ENCODE results near the gene MYH3.
A peak's percentile ranks its signal among the peaks of the same experiment; 100 is the strongest.
"Not testable (repeated sequence)": the region's sequence is repeated elsewhere in the genome, so short reads cannot be mapped to it uniquely, and the experiment has no call there.

Gene MYH3

DNA sequence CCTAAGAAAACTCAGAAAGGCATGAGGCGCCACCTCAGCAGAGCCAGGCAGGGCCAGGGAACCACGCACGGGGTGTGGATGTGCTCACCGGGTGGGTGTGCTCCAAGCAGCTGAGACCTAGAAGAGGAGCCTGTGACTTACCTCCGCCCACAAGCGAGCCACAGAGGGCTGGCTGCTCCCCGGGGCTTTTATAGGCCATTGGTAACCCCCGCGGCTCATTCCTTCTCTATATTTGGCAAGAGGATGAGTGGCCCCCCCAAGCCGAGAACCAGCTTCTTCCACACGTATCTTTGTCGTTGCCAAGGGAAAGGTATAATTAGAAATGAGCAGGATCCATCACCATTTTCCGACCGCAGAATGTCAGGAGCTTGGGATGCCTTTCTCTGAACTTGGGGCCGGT lies at the start of gene MYH3:
Gene MYH3 (minus strand): TSS at position 162 of the 400 bp plus-strand sequence. CDS start 2,245 bp downstream, outside the sequence.
- no peak for DNase-seq (ENCODE audit: low spot score)
- TF ChIP-seq, protein P1, sequence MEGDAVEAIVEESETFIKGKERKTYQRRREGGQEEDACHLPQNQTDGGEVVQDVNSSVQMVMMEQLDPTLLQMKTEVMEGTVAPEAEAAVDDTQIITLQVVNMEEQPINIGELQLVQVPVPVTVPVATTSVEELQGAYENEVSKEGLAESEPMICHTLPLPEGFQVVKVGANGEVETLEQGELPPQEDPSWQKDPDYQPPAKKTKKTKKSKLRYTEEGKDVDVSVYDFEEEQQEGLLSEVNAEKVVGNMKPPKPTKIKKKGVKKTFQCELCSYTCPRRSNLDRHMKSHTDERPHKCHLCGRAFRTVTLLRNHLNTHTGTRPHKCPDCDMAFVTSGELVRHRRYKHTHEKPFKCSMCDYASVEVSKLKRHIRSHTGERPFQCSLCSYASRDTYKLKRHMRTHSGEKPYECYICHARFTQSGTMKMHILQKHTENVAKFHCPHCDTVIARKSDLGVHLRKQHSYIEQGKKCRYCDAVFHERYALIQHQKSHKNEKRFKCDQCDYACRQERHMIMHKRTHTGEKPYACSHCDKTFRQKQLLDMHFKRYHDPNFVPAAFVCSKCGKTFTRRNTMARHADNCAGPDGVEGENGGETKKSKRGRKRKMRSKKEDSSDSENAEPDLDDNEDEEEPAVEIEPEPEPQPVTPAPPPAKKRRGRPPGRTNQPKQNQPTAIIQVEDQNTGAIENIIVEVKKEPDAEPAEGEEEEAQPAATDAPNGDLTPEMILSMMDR (IDR thresholded peaks at IDR 0.05; ENCODE audit: extremely low read depth, missing control alignments) = no peak

DNA sequence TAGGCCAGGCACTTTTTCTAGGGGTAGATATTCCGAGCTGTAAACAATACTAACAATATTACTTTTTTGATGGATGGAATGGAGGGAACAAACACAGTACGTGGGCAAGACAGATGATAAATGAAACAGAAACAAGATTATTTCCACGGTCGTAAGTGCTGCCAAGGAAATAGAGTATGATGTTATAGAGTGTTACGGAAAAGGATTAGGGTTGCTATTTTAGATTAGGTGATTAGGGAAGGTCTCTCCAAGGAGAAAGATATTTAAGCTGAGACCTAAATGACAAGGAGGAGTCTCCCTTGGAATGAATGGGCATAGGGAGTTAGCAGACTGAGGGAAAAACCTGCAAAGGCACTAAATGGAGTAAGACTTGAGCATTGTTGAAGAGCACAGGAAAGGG lies 48.6 kb upstream of the MYH3 start:
- TF ChIP-seq, protein P1 (IDR thresholded peaks at IDR 0.05; ENCODE audit: extremely low read depth, missing control alignments) = no peak
- DNase-seq (ENCODE audit: low spot score) = no peak

DNA sequence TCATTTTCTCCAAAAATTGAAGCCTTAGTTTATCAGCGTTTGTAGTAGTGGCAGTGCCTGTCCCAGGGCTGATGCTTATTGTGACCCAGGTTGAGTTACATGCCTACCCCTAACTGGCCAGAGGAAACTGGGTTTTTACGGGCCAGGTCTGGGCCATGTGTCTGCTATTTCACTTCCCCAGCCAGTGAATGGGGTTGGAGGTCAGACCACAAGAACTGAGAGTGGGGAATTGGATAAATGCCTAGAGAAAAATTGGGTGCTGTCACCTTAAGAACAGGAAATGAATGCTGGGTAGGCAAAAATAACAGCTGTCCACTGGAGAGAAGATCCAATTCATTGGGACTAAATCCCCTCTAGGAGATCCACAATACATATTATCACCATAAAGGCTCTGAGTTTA lies 45.5 kb upstream of the MYH3 start:
- DNase-seq (ENCODE audit: low spot score) = no peak
- TF ChIP-seq, protein P1 (IDR thresholded peaks at IDR 0.05; ENCODE audit: extremely low read depth, missing control alignments) = no peak

DNA sequence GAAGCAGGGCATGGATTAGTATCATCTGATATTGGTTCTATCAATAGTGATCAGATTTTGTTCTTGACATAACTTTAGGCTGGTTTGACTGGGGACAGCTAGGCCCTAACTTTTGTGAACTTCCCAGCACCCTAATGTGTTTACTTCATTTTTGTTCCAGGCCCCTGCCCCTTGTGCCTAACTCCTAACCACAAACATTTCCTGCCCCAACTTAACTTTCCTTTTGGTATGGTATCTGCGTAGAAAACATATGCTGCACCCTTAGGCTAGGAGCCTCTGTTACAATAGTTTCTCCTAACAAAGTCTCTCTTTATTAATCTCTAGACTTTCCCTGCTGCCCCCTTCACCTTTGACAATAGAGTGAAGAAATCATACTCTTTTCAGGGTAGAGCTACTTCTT lies 42.7 kb upstream of the MYH3 start:
- TF ChIP-seq, protein P1 (IDR thresholded peaks at IDR 0.05; ENCODE audit: extremely low read depth, missing control alignments) = no peak
- peak; percentile 12 for DNase-seq (ENCODE audit: low spot score)

DNA sequence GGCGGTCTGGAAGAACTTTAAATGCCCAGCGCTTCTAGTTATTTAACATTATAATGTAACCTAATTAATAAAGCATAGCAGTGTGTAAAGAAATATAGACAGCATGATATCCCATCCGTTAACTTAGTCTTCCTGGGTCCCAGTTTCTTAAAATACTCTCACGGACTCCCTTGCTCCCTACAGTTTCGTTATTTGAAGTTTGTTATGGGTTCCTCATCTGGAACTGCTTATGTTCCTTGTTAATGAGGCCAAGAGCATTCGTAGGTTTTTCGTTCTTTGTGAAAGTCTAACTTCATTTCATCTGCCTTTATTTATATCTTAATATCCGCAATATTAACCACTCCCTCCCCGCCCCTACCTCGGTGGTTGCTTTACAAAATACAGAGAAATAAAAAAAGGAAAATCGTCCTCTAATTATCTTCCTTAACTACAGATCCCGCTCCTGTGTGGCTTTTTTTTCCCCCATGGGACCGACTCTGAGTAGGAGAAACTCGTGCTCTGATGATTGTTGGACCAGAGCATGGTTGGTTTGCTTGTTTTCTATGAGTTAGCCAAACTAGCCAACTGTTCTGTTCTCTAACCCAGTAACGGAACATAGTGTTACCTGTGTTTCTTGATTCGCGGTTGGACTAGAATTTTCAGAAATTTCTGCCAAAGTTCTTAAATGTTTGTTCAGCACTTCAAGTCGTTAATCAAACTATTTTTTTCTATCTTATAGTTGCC lies 41.1 kb upstream of the MYH3 start:
- DNase-seq (ENCODE audit: low spot score) = peak; percentile 26
- TF ChIP-seq, protein P1 (IDR thresholded peaks at IDR 0.05; ENCODE audit: extremely low read depth, missing control alignments) = no peak

DNA sequence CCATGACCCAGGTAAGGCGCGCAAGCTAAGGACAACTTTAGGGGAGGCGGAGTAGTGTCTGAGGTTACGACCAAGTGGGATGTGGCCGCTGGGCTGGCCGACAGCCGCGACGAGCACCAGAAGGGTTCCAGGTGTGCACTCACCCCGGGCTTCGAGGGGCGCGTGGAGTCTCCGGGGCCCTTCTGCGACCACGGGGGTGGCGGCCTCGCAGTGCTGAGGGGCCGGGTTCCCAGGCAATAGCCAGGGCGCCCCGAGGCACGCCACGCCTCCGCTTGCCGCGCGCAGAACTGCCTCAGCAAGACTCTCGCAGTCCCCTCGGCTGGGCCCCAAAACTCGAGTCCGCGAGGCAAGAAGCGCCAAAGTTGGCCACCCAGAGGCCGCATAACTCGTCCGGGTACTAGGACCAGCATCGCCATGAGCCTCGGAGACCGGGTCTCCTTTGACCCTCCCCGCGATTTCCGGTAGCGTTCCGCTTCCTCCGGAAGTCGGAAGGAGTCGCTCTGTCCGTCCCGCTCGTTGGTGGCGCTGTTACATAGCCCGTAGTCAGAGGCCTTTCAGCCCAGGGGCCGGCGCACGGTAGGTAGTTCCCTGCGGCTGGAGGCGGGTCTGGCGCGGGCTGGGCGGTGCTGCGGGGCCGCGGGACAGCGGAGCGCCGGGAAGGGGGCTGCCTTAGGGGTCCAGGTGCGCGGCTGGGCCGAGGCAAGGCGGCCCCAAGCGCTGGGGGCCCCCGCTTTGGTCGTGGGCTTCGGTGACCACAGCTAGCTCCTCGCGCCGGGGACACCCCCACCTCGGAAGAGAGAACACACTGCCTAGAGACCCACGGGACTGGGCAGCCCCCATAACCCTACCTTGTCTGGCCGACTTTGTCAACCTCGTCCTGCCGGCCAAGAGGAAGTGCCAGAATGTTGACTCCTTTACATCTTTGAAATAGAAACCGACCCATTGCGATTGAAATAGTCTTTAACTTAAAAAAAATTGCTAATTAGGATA lies 40.3 kb upstream of the MYH3 start, which contains the start of the genes ADPRM and SCO1:
Gene ADPRM (plus strand): TSS at position 503 of the 990 bp plus-strand sequence. CDS start 7,333 bp downstream, outside the sequence.
Gene SCO1 (minus strand): TSS at position 442 of the 990 bp plus-strand sequence. CDS start 26 bp downstream, at position 416.
- TF ChIP-seq, protein P1 (IDR thresholded peaks at IDR 0.05; ENCODE audit: extremely low read depth, missing control alignments) = peak; percentile 8
- DNase-seq (ENCODE audit: low spot score) = peak; percentile 95

DNA sequence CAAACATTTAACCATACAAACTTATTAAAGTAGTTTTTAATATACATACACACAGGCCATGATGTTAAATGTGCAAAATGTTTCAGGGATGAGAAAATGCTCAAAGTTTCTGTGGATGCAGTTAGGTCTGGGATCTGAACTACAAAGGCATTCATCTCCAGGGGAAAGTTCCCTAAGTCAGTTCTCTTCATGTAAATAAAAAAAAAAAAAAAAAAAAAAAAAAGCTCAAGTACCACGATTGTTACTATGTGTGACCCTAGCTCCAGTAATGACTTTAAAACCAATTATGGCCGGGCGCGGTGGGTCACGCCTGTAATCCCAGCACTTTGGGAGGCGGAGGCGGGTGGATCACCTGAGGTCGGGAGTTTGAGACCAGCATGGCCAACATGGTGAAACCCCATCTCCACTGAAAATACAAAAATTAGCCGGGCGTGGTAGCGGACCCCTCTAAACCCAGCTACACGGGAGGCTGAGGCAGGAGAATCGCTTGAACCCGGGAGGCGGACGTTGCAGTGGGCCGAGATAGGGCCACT lies 38.8 kb upstream of the MYH3 start:
- not testable (repeated sequence) for DNase-seq (ENCODE audit: low spot score)

All from GM20000 (cell line).